ENCODE measurements around the gene DDIAS. TPM values are rescaled to one million over a fixed set of nuclear protein-coding genes. Genes with fewer than 3 reads are reported as not detected.

Gene DDIAS
- total and polyA plus RNA-seq, 9 donors, result 0.38 to 1.2 (median 0.69) TPM; not detected in 1

DNA sequence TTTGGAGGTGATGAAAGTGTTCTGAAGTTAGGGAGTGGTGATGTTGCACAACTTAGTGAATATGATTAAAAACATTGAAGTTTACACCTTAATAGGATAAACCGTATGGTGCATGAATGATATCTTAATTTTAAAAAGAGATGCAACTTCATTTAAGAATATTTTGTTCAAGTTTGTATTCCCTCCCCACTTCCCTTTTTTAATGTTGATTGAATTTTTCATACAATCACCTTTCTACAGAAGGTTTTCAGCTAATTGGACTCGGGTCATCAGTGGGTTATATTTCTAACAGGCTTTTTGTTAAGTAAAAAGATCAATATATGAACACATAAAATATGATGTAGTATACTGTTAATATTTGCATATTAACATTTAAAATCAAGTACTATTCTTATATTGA lies 72.6 kb downstream of the DDIAS start:
- 86 to 95% (median 91%) methylated on average over 2 of the region's 2 CpGs for WGBS, 3 donors
- H3K27me3 ChIP-seq, result no peaks in the 10 kb centered on the region
- TF ChIP-seq POLR2A (IDR thresholded peaks at IDR 0.05) (no peak), EP300 (IDR thresholded peaks at IDR 0.05) (no peak)
- TF ChIP-seq, protein P1, sequence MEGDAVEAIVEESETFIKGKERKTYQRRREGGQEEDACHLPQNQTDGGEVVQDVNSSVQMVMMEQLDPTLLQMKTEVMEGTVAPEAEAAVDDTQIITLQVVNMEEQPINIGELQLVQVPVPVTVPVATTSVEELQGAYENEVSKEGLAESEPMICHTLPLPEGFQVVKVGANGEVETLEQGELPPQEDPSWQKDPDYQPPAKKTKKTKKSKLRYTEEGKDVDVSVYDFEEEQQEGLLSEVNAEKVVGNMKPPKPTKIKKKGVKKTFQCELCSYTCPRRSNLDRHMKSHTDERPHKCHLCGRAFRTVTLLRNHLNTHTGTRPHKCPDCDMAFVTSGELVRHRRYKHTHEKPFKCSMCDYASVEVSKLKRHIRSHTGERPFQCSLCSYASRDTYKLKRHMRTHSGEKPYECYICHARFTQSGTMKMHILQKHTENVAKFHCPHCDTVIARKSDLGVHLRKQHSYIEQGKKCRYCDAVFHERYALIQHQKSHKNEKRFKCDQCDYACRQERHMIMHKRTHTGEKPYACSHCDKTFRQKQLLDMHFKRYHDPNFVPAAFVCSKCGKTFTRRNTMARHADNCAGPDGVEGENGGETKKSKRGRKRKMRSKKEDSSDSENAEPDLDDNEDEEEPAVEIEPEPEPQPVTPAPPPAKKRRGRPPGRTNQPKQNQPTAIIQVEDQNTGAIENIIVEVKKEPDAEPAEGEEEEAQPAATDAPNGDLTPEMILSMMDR (IDR thresholded peaks at IDR 0.05), result no peak

DNA sequence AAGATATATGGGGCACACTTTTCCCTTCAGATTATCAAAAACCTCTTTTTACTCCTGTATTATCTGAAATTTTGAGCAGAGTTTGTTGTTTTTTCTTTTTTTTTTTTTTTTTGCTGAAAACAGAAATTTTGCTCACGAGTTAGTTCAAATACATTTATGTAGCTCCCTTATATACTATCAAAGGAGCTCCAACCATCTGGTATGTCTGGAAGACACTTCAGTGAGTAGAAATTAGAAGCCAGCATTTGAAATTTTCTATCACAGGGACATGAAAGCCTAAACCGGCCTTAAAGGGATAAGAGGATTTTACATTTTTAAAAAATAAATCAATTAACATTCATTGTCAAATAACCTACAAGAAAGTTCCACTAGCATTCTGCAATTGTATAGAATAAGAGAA lies 73.3 kb downstream of the DDIAS start:
- H3K4me1 ChIP-seq (ENCODE audit: insufficient read depth), result no peaks in the 10 kb centered on the region
- no peaks in the 10 kb centered on the region for H3K36me3 ChIP-seq
- TF ChIP-seq, protein P1 (IDR thresholded peaks at IDR 0.05), result no peak
- no peak for TF ChIP-seq POLR2A (IDR thresholded peaks at IDR 0.05)
- no peak for TF ChIP-seq EP300 (IDR thresholded peaks at IDR 0.05)
- H3K27ac ChIP-seq, result no peak overlapping the region
- H3K4me3 ChIP-seq, result no peak overlapping the region
- no peaks in the 10 kb centered on the region for H3K27me3 ChIP-seq
- intact Hi-C loops (cut with DNase I), result no loop called here
- 57 to 61% (median 61%) methylated on average over 2 of the region's 2 CpGs for WGBS, 3 donors
- no peak for DNase-seq
- H3K9me3 ChIP-seq, result no peaks in the 10 kb centered on the region

More for the DNA sequence above, 72.6 kb downstream of the DDIAS start:
- intact Hi-C loops (cut with DNase I), result no loop called here
- H3K36me3 ChIP-seq, result no peaks in the 10 kb centered on the region
- no peak for DNase-seq
- H3K27ac ChIP-seq, result no peak overlapping the region
- H3K9me3 ChIP-seq, result no peaks in the 10 kb centered on the region
- no peaks in the 10 kb centered on the region for H3K4me1 ChIP-seq (ENCODE audit: insufficient read depth)
- H3K4me3 ChIP-seq, result no peak overlapping the region

DNA sequence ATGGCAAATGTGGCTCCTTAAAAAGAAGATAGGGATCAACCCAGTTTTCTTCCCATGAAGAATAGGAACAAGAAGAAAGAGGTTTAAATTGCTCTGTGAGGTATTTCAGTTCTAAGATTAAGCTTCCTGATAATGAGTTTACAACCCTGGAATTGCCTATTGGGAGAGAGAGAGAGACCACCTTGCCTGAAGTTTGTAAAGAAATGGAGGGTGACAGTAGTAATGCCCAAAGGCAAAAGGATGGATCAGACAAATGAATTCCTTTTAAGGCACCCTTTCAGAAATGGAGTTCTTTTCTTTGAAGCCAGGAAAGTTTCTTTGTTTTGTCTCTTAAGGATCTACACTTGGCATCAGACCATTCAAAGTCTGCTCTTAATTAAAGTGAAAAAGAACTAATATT lies 74.3 kb downstream of the DDIAS start:
- TF ChIP-seq EP300 (IDR thresholded peaks at IDR 0.05) (no peak), POLR2A (IDR thresholded peaks at IDR 0.05) (no peak)
- TF ChIP-seq, protein P1 (IDR thresholded peaks at IDR 0.05), result no peak
- Histone ChIP-seq H3K4me3 (no peak overlapping the region), H3K27me3 (no peaks in the 10 kb centered on the region), H3K36me3 (no peaks in the 10 kb centered on the region), H3K4me1 (ENCODE audit: insufficient read depth) (no peaks in the 10 kb centered on the region), H3K9me3 (no peaks in the 10 kb centered on the region), H3K27ac (no peak overlapping the region)
- intact Hi-C loops (cut with DNase I), result no loop called here
- no peak for DNase-seq

DNA sequence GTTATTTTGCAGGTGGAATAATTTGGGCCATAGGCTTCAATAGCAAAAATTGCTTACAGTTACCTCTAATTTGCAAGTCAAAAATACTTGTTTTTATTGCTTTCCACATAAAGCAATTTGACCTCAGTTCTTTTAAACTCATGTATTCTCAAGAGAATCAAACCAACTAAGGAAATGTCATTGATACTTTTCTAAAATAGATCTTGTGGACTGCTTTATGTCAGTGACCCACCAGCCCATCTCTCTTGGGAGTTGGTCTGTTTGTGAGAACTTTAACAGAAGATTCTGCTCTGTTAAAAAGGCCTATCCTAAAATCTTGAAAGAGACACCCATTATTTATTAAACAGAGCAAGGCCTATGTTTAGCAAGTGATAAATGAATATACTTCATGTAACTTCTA lies 75.2 kb downstream of the DDIAS start:
- no peaks in the 10 kb centered on the region for H3K4me1 ChIP-seq (ENCODE audit: insufficient read depth)
- H3K27ac ChIP-seq, result no peak overlapping the region
- no peaks in the 10 kb centered on the region for H3K9me3 ChIP-seq
- H3K36me3 ChIP-seq, result no peaks in the 10 kb centered on the region
- DNase-seq, result no peak
- no peak for TF ChIP-seq EP300 (IDR thresholded peaks at IDR 0.05)
- TF ChIP-seq POLR2A (IDR thresholded peaks at IDR 0.05), result no peak
- TF ChIP-seq, protein P1 (IDR thresholded peaks at IDR 0.05), result no peak
- intact Hi-C loops (cut with DNase I), result no loop called here
- no peak overlapping the region for H3K4me3 ChIP-seq
- no peaks in the 10 kb centered on the region for H3K27me3 ChIP-seq
